Measurements from ENCODE around the gene THUMPD3.

GRCh38 chr3:9386078-9386459 is 23.2 kb downstream of the THUMPD3 start:
- no peak for TF ChIP-seq POLR2A (IDR thresholded peaks at IDR 0.05)
- no peak for TF ChIP-seq CTCF (IDR thresholded peaks at IDR 0.05)
- TF ChIP-seq POLR2AphosphoS5 (IDR thresholded peaks at IDR 0.05), result no peak

All from prostate gland (tissue), 2 donors.